Hematopoietic multipotent progenitor cell treated with erythropoietin and hydrocortisone succinate and interleukin-3 and kit ligand, for 6 days (in vitro differentiated cells): ENCODE data around the gene S100A7A.

Source experiments
- DNase-seq: peaks from one replicate; pipeline ENCODE4 v3.0.0-alpha.2; 2015

S100A7A gene

DNA sequence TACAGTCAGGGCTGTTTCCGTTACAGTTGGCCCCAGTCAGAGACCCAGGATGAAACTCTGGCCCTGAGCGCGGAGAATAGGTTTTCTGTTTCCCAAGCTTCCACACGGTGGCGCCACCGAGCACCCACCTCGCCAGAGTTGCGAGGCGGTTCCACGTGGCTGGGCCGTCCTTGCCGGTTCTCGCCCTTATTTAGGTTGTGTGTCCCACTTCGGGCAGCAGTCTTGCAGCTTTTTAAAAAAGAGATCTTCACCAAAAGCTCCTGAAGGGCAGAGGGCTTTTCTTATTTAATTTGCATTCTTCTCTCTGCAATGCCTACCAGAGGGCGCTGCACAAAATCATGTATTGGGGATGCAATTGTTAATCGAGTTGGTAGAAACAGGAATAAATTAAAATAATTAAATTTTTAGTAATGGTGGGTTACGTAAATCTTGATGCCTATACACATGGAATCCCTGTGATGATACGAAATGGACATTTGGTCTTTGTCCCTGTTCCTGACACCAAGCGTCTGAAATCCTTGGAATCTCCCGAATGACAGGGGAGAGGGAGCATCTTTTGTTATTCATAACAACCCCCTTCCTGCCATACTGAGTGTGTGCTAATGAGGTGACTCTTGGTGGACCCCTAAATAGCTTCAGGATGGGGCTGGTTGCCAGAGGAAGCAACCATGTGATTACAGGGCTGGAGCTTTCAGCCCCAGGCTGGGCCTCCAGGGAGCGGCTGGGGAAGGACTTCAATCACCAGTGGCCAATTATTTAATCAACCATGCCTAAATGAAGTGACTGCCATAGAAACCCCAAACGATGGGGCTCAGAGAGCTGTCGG, 49.7 kb downstream of the S100A7A start:
- peak; percentile 76 for DNase-seq

DNA sequence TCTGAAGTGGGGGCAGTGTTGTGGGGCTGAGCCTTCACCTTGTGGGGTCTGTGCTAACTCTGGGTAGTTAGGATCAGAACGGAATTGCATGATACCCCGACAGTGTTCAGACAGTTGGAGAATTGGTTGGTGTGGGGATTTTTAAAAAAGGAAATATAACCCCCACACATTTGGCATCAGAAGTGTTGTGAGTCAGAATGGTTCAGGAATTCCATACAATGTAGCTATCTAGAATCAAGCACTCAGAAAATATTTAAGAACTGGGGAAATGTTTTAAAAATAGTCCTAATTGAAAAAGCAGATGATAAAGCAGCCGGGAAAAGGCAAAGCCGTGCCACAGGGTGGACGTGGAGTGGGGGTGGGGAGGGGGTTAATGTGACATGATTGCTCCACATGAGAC, 50.6 kb downstream of the S100A7A start:
- no peak for DNase-seq

DNA sequence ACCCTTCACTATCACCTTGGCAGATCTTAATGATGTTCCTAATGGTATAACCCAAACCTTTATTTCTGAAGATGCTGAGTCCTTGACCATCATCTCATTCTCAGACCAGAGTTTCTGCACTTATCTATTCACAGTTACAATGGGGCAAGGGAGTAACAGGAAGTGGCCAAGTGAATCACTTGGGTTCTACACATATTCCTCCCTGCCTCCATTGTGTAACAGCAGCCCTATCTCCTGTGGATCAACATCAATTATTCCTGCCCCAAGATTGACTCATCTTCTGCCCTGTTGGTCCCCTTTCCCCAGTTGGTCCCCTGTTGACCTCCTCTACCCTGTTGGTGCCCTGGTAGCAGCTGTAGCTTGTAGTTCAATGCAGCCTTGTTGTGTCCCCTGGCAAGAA, 54.4 kb downstream of the S100A7A start:
- DNase-seq: peak; percentile 41
